HG03439 (cell line): Measurements from ENCODE around the gene KITLG.
"Not testable (repeated sequence)": the region's sequence is repeated elsewhere in the genome, so short reads cannot be mapped to it uniquely, and the experiment has no call there.

Experiments used
- ATAC-seq: cut with Tn5 transposase; IDR thresholded peaks from one replicate; pipeline ENCODE4 v1.9.1; 2021; ENCODE audit warnings: mild to moderate bottlenecking, moderate library complexity; ENCODE audit not compliant: unreplicated experiment

Gene KITLG

DNA sequence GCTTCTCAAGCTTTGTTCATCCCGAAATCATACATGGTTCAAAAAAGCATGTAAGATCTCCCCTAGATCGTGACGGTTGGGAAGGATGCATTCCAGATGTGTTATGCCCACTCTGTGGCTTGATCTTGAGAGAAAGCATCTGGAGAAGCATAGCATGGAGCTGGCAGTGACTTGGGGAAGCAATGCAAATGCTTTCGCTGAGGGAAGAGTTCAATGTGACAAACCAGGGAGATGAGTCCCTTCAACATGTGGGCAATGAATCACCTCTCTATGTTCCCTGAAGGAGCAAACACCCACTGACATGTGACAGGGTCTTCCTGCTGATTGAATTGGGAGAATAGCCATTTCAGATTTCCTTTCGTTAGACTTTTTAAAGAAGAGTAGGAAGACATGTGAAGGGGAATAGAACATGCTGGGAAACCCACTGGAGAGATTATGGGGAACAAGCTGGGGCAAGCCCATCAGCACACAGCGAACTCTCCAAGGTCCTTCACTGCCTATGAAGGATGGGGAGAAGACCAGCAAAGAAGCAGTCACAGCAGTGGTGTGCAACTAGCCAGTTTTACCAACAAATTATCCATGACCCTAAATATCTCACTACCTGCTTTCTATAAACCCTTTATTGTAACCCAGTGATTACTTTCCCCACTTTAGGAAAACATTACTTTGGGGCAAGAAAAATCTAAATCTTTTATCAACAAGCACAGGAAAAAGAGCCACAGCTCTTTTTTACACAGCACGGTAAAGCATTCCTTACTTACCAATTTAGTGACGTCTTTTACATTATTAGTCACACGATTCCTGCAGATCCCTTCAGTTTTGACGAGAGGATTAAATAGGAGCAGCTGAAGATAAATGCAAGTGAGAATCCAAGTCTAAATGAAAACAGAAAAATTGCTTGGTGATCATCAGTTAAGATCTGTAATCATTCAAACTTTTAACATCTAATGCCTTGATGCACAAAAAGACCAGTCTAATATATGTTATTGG lies 35.0 kb downstream of the KITLG start:
- no peak for ATAC-seq

- ATAC-seq: no peak
These were observed 40.4 kb downstream of the KITLG start for GRCh38 chr12:88539893-88540292.

GRCh38 chr12:88538697-88539096 lies 41.6 kb downstream of the KITLG start:
- ATAC-seq: no peak

DNA sequence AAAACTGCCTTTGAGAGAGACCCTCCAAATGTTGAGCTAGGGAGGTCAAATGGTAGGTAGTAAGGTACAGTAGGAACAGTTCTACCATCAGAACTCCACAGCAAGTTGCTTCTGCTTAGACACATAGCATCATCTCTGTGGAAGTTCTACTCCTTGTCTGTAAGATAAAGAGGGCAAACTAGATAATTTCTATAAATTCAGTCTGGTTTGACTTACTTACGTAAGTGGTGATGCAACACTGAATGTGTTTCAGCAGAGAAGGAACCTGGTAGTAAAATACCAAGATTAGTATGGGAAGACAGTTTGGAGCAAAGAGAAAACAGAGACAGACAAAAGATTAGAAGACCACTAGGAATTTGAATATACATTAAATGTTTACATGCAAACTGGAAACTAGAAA lies 42.0 kb downstream of the KITLG start:
- ATAC-seq: no peak

DNA sequence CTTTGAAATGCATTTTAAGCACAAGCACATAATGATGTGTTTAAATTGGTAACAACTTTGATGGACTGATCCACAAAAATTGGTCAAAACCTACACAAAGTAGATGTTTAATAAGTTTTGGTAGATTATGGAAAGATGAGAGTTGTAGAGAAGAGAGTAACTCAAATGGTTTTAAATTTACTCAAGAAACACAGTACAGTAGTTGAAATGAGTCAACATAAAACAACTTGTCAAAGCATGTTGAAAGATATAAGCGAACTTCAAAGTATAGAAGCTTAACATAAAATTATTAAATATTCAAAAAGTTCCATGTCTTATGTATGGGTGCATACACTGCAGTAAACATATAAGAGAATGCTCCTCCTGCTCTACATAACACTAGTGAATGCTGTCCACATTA lies 49.4 kb downstream of the KITLG start:
- ATAC-seq: no peak

DNA sequence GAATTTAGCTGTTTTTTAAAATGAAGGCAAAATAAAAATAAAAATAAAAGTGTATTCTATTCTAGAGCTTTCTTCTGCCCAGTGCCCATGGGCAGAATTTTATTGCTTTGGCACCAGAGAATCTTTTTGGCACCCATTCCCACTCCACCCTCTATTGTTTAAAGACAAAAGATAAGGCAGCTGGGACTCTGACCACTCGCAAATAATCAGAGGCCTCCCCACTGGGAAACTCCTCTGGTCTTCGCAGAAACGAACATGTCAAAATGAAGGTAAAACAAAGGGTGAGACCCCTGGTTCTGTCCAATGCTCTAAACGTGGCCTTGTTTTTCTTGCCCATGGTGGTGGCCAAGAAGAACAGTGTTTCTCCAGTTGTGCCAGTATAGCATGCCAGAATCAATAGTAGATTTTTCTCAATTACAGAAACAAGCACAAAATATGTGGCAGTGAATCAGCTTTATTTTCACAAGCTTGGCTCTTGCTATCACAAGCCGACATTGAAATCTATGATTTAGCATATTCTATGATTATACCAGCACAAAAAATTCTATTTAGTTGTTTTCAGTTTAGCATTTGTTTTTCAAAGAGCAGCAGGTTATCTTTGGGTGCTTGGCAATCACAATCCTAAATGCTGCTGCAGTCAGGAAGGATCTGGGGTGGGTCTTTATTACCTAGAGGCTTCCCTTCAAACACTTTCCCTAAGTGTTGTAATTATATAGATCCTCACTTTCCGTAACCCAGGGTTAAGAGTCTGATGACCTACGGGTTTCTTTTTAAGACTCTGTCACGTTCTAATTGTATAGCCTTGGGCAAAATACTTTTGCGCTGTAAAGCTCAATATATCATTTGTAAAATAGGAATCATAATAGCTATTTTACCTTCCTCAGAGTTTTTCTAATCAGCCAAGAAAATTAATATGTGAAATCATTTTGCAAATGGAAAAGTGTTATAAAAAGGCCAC lies 50.5 kb downstream of the KITLG start:
- no peak for ATAC-seq

GRCh38 chr12:88522961-88523360 lies 57.3 kb downstream of the KITLG start:
- ATAC-seq: no peak

DNA sequence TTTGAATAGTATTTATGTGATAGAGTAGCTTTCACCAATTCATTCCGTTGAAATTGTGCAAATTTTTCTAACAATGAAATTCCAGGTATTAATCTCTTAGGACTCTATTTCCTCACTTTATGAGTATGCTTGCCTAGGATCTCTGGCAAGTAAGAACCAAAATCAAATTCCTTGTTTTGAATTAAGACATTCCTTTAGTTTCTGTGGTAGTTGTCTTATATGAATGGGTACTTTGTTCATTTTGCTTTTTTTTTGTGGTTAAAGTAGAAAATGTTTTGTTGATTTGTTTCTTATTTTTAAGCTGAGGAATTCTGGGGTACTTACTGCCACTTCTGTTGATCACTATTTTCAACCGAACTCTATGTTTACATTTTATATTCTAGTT lies 59.8 kb downstream of the KITLG start:
- ATAC-seq: no peak

GRCh38 chr12:88519802-88520435 lies 60.4 kb downstream of the KITLG start:
- no peak for ATAC-seq

- ATAC-seq: no peak
These were observed 61.3 kb downstream of the KITLG start for GRCh38 chr12:88518863-88519403.

DNA sequence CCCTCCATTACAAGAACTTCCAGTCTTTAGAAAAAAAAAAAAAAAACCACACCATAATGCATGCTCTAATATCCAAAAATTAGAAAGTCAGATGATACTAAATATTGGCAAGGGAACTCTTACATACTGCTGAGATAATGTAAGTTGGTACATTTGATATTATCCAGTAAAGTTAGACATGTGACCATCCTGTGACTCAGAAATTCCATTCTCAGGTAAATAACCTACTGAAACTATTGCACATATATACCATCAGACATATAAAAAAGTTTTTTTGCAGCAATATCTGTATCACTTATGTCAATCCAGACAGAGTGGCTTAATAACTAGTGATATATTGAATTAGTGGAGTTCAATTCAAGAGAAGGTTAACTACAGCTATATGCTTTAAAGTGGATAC lies 63.5 kb downstream of the KITLG start:
- no peak for ATAC-seq

DNA sequence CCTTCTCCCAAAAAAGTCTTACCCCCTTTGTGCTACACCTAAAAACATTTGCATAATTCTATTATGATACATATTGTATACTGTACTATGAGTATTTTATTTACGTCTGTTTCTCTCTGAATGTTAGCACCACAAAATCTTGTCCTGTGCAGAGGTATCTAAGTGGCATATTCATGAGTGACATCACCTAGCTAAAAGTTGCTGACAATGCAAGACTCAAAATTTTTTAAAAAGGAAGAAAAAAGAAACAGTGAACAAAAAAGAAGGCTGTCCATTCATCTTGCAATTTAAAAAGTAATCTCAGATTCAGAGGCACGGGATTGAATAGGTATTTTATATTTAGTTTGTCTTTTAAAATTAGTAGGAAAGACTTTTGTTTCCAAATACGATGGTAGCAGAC lies 69.4 kb downstream of the KITLG start:
- no peak for ATAC-seq

GRCh38 chr12:88509851-88510250 lies 70.4 kb downstream of the KITLG start:
- ATAC-seq: no peak

GRCh38 chr12:88509347-88509746 lies 70.9 kb downstream of the KITLG start:
- no peak for ATAC-seq

GRCh38 chr12:88507851-88508250 lies 72.4 kb downstream of the KITLG start:
- ATAC-seq: not testable (repeated sequence)

DNA sequence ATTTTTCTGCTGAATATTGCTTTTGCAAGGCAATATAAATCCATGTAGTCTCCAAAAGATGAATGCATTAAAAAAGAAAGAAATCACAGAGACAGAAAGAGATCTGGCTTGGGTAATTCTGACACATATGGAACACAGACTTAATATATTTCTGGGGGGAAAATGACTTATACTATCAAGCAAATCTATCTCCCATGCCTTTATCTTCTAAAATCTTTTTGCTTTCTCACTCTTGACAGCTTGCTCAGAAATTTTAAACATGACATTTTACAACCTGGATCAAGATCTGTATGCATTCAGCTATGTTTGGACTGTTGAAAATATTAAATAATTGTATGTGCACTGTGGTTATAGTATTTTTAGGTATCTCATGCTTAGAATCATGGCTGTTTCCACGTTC lies 73.0 kb downstream of the KITLG start:
- no peak for ATAC-seq

DNA sequence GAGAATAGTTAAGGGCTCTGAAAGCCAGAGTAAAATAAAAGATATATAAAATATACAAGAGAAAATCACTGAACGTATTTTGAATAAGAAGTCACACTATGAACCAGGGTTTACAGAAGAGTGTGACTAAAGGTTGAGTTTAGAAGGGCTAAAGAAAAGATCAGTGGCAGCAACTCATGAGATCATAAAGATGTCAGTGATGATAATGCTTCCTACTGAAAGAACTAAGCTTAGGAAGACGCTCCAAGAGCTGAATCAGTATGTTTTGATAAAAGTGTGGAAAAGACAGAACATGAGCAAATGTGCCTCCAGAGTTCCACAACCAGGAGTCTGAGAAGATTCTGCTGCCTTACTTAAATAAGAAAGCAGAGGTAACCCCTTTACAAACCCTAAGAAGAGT lies 74.6 kb downstream of the KITLG start:
- no peak for ATAC-seq

GRCh38 chr12:88503281-88503703 lies 77.0 kb downstream of the KITLG start:
- ATAC-seq: no peak

DNA sequence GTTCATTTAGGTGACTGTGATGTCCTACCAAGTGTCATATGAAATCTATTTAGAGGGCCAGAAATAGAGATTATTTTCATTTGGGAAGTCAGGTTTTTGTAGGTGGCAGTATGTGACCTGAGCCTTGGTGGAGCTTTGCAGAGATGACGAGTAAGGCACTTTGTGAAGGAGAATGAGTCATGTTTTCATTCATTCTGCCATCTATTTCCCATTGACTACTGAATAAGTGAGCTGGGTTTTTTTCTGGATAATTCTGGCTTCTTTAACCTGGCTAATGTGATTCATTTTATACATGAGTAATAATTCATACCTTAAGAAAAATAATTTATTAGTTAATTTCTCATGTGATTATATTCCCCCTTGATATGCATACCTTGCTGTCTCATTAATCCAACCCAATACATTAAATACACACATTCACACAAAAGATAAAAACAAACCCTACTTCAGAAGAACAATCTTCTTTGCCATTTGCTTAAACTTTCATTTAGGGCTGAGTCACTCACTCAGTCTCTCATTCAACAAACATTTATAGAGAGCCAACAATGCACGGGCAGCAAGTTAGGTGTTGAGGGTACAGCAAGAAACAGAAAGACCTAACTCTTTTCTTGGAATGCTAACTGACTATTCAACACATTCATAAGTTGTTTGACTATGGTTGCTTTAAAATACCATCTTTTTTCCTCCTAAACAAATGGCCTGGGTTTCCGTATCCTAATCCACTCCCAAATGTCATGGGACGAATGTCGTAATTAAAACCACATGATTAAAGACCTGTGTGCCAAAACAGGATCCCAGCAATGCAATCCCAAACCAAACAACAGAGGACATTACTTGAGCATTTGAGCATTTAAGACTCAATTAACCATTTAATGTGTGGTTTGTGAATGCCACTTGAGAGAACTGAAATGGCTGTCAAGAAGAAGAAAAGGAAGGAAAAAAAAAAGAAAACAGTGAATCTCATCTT lies 78.0 kb downstream of the KITLG start:
- ATAC-seq: no peak
